IMR-90 (cell line): ENCODE results near the gene RIMBP2. TPM values are rescaled to one million over a fixed set of nuclear protein-coding genes. Genes with fewer than 3 reads are reported as not detected.

Source experiments
- ATAC-seq: fragments of 200-7000 bp; cut with Tn5 transposase; 2 replicates; pipeline ENCODE4 v1.9.1; 2020; ENCODE audit warnings: low read depth, mild to moderate bottlenecking, moderate library complexity
- BruUV-seq: library from RNA; stranded (reverse); fragments of 400-500 nt; replicated peaks from 2 replicates; lab custom pipeline; 2021; lab: Mats Ljungman, UMichigan
- CTCF ChIA-PET: fragments of 300-600 bp; formaldehyde crosslinking; extraction: SDS; loops from one replicate; lab custom pipeline; 2021; ENCODE audit warnings: antibody characterized with exemption; lab: Yijun Ruan, JAX
- POLR2A ChIA-PET: fragments of 300-600 bp; sonication (Branson Sonifier 250); formaldehyde crosslinking; loops from one replicate; lab custom pipeline; 2022; ENCODE audit warnings: antibody characterized with exemption; ENCODE audit not compliant: unreplicated experiment; lab: Charles Lee
- DNase-seq: peaks from one replicate; pipeline ENCODE4 v3.0.0; 2013
- H2AFZ ChIP-seq: replicated peaks from 2 replicates; pipeline ENCODE3; 2013; ENCODE audit warnings: low read length, mild to moderate bottlenecking; ENCODE audit not compliant: poor library complexity
- H2AK5ac ChIP-seq: 2 replicates; pipeline ENCODE4 v1.6.1; 2013; ENCODE audit warnings: low read depth, low read length, inconsistent platforms
- H2AK9ac ChIP-seq: replicated peaks from 2 replicates; pipeline ENCODE3; 2013; ENCODE audit warnings: mild to moderate bottlenecking, low read depth, low read length, moderate library complexity; ENCODE audit not compliant: poor library complexity
- H2BK120ac ChIP-seq: 2 replicates; pipeline ENCODE4 v1.6.1; 2013; ENCODE audit warnings: low read depth, low read length, inconsistent platforms
- H2BK15ac ChIP-seq: 3 replicates; pipeline ENCODE4 v1.6.1; 2013; ENCODE audit warnings: low read depth, low read length, inconsistent platforms
- H2BK20ac ChIP-seq: 2 replicates; pipeline ENCODE4 v1.6.1; 2013; ENCODE audit warnings: low read depth, mild to moderate bottlenecking, inconsistent platforms, low read length, moderate library complexity
- H2BK5ac ChIP-seq: 2 replicates; pipeline ENCODE4 v1.6.1; 2013; ENCODE audit warnings: mild to moderate bottlenecking, low read depth, low read length, inconsistent platforms; ENCODE audit not compliant: poor library complexity, severe bottlenecking
- H3K14ac ChIP-seq: replicated peaks from 2 replicates; pipeline ENCODE4 v1.6.1; 2013; ENCODE audit warnings: low read depth, low read length, inconsistent platforms
- H3K18ac ChIP-seq: 2 replicates; pipeline ENCODE4 v1.6.1; 2013; ENCODE audit warnings: low read depth, low read length, control low read depth
- H3K23ac ChIP-seq: 2 replicates; pipeline ENCODE4 v1.6.1; 2013; ENCODE audit warnings: low read depth, low read length, inconsistent platforms
- H3K27ac ChIP-seq: 2 replicates; pipeline ENCODE4 v1.5.1; 2013; ENCODE audit warnings: mild to moderate bottlenecking, control low read depth, low read length; ENCODE audit not compliant: insufficient read depth
- H3K27me3 ChIP-seq: 2 replicates; pipeline ENCODE4 v1.6.1; 2013; ENCODE audit warnings: low read length; ENCODE audit not compliant: control insufficient read depth, insufficient read depth
- H3K36me3 ChIP-seq: 2 replicates; pipeline ENCODE4 v1.6.1; 2013; ENCODE audit warnings: low read length, mixed read lengths; ENCODE audit not compliant: control insufficient read depth, insufficient read depth
- H3K4ac ChIP-seq: 2 replicates; pipeline ENCODE4 v1.6.1; 2013; ENCODE audit warnings: low read depth, low read length, inconsistent platforms
- H3K4me1 ChIP-seq: 2 replicates; pipeline ENCODE4 v1.6.1; 2013; ENCODE audit warnings: low read length, mixed read lengths; ENCODE audit not compliant: control insufficient read depth, insufficient read depth
- H3K4me2 ChIP-seq: 2 replicates; pipeline ENCODE4 v1.6.1; 2013; ENCODE audit warnings: low read depth, mild to moderate bottlenecking, control low read depth, low read length, moderate library complexity
- H3K4me3 ChIP-seq: 2 replicates; pipeline ENCODE4 v1.5.1; 2013; ENCODE audit warnings: low read depth, mild to moderate bottlenecking, control low read depth, low read length, moderate library complexity; ENCODE audit not compliant: insufficient read depth
- H3K56ac ChIP-seq: 2 replicates; pipeline ENCODE4 v1.6.1; 2013; ENCODE audit warnings: low read length, inconsistent platforms; ENCODE audit not compliant: insufficient read depth; ENCODE audit errors: extremely low read depth
- H3K79me1 ChIP-seq, 2 experiments: 2 replicates each; pipeline ENCODE4 v1.6.1; 2013; ENCODE audit warnings: low read length in 2 of 2, inconsistent platforms in 1 of 2, low read depth in 1 of 2
- H3K9ac ChIP-seq: 2 replicates; pipeline ENCODE4 v1.6.1; 2013; ENCODE audit warnings: low read depth, low read length, control low read depth
- H3K9me1 ChIP-seq: 2 replicates; pipeline ENCODE4 v1.6.1; 2013; ENCODE audit warnings: low read length, inconsistent platforms; ENCODE audit not compliant: insufficient read depth
- H3K9me3 ChIP-seq: 2 replicates; pipeline ENCODE4 v1.6.1; 2013; ENCODE audit warnings: low read length; ENCODE audit not compliant: control insufficient read depth, insufficient read depth
- H4K20me1 ChIP-seq: 2 replicates; pipeline ENCODE4 v1.6.1; 2013; ENCODE audit warnings: low read length, inconsistent platforms; ENCODE audit not compliant: insufficient read depth
- H4K5ac ChIP-seq: 2 replicates; pipeline ENCODE4 v1.6.1; 2013; ENCODE audit warnings: mild to moderate bottlenecking, low read depth, low read length, control low read depth
- H4K8ac ChIP-seq, 2 experiments: 2 replicates each; pipeline ENCODE4 v1.6.1; 2013; ENCODE audit warnings: low read depth in 2 of 2, low read length in 2 of 2, control low read depth in 1 of 2, inconsistent platforms in 1 of 2
- H4K91ac ChIP-seq: 2 replicates; pipeline ENCODE4 v1.6.1; 2013; ENCODE audit warnings: low read depth, low read length, inconsistent platforms; ENCODE audit not compliant: insufficient read depth
- MAFK ChIP-seq: IDR thresholded peaks from 2 replicates; pipeline ENCODE4 v1.6.1; 2012; ENCODE audit warnings: low read depth, low read length, improper control_type of control experiment
- MAZ ChIP-seq: IDR thresholded peaks from 2 replicates; pipeline ENCODE4 v1.6.1; 2012; ENCODE audit warnings: low read depth, mild to moderate bottlenecking, low read length, improper control_type of control experiment, moderate library complexity, borderline replicate concordance
- MXI1 ChIP-seq: IDR thresholded peaks from 2 replicates; pipeline ENCODE4 v1.6.1; 2012; ENCODE audit warnings: low read depth, mild to moderate bottlenecking, low read length, moderate library complexity, borderline replicate concordance
- RAD21 ChIP-seq: IDR thresholded peaks from 2 replicates; pipeline ENCODE4 v1.6.1; 2012; ENCODE audit warnings: low read length, improper control_type of control experiment
- RCOR1 ChIP-seq: IDR thresholded peaks from 2 replicates; pipeline ENCODE4 v1.6.1; 2012; ENCODE audit warnings: mild to moderate bottlenecking, low read length, improper control_type of control experiment; ENCODE audit not compliant: insufficient replicate concordance
- SMC3 ChIP-seq: fragments of 150-350 bp; IDR thresholded peaks from 2 replicates; pipeline ENCODE4 v1.6.1; 2016; ENCODE audit warnings: low read depth, mild to moderate bottlenecking, antibody characterized with exemption, low read length, moderate library complexity
- USF2 ChIP-seq: fragments of 150-350 bp; IDR thresholded peaks from 2 replicates; pipeline ENCODE4 v1.6.1; 2017; ENCODE audit warnings: mild to moderate bottlenecking, antibody characterized with exemption, low read length, low read depth
- WGBS, 2 experiments: methylation state at CpG; one replicate each; pipeline versions ENCODE4 v1.1.5 to v1.1.7; 2013; ENCODE audit warnings: missing lambda C conversion rate in 2 of 2; ENCODE audit not compliant: insufficient read length in 1 of 2; ENCODE audit errors: extremely low coverage in 2 of 2; 5-methylcytosine and 5-hydroxymethylcytosine counted together
- dilution Hi-C: fragments of 300-500 bp; cut with HindIII; formaldehyde crosslinking; loops from one replicate; pipeline ENCODE4 v1.14.3; 2018; ENCODE audit warnings: low sequenced_read_pairs; ENCODE audit not compliant: unreplicated experiment
- in situ Hi-C: fragments of 300-500 bp; cut with MboI; formaldehyde crosslinking; loops from 3 replicates; pipeline ENCODE4 v1.14.3; 2019; ENCODE audit warnings: low sequenced_read_pairs, inconsistent platforms, mixed read lengths
- intact Hi-C: fragments of 100-400 bp; cut with micrococcal nuclease; formaldehyde crosslinking; loops from 2 replicates; pipeline ENCODE4 v1.10.0; 2022
- polyA plus RNA-seq, 3 experiments: library from polyadenylated mRNA; depleted of rRNA; stranded (reverse); fragments of >200 nt; gene quantifications; 2 replicates each; pipeline ENCODE4 v1.2.3, GENCODE V29; 2012; ENCODE audit warnings: low replicate concordance in 1 of 3
- total RNA-seq: library from RNA; depleted of rRNA; stranded (reverse); fragments of >200 nt; gene quantifications from 2 replicates; pipeline ENCODE4 v1.2.3, GENCODE V29; 2012

RIMBP2 gene
- total and polyA plus RNA-seq, 2 of the 4 experiments (the other 2 are of a cell fraction) = not detected

- dilution Hi-C loops = no loop called here
- Histone ChIP-seq H2BK5ac (no peak overlapping the region), H2AK9ac (no peak overlapping the region), H3K4ac (no peak overlapping the region), H3K4me3 (no peak overlapping the region), H3K36me3 (no peaks in the 10 kb centered on the region), H3K9ac (no peak overlapping the region), H3K27ac (no peak overlapping the region), H3K14ac (no peak overlapping the region), H4K5ac (no peak overlapping the region), H2AK5ac (no peak overlapping the region), H3K18ac (no peak overlapping the region), H3K9me1 (no peaks in the 10 kb centered on the region), H2BK120ac (no peak overlapping the region), H3K56ac (no peak overlapping the region), H4K8ac (no peak overlapping the region), H4K91ac (no peak overlapping the region), H3K4me1 (no peaks in the 10 kb centered on the region), H3K9me3 (peaks cover 17% of the 10 kb centered on the region; the same call in 1 of the 2 replicates), H3K27me3 (no peaks in the 10 kb centered on the region), H3K4me2 (no peak overlapping the region), H2AFZ (no peak overlapping the region), H4K20me1 (no peaks in the 10 kb centered on the region), H2BK20ac (no peak overlapping the region), H3K79me1 (no peaks in the 10 kb centered on the region), H2BK15ac (no peak overlapping the region), H3K23ac (no peak overlapping the region)
- intact Hi-C loops = no loop called here
- ATAC-seq = no peak
- no peak for DNase-seq
- no peak for TF ChIP-seq RCOR1
- TF ChIP-seq MAZ = no peak
- no peak for TF ChIP-seq MAFK
- no peak for TF ChIP-seq SMC3
- no peak for TF ChIP-seq RAD21
- no peak for TF ChIP-seq USF2
- no peak for TF ChIP-seq MXI1
- ChIA-PET POLR2A (no interaction called here), CTCF (no interaction called here)
- WGBS, 2 experiments = no CpG with 5 or more reads among the region's 5 CpGs
- no TSS peak for BruUV-seq
- in situ Hi-C loops = no loop called here
Observed at GRCh38 chr12:130351326-130351725, 364.8 kb downstream of the RIMBP2 start.
